Mesothelial cell of epicardium (in vitro differentiated cells): Measurements from ENCODE around the gene SRP19. TPM values are rescaled to one million over a fixed set of nuclear protein-coding genes. Genes with fewer than 3 reads are reported as not detected.

ENCODE experiments used
- total RNA-seq: library from RNA; stranded (reverse); gene quantifications from 3 replicates; pipeline ENCODE4 v1.2.1, GENCODE V29; 2021

The SRP19 gene
- total RNA-seq, 1 donor from 2014 or later: 45.6 TPM

Other genes with a start within 250 kb of the SRP19 start
- 53.7 to 56.3 TPM (median 54.6 TPM) in 3 replicates for gene APC, start 123.4 kb upstream of the SRP19 start, total RNA-seq
- gene REEP5, start 60.9 kb downstream of the SRP19 start, total RNA-seq: 32.4 to 35.4 TPM (median 34.7 TPM) in 3 replicates
- 88.5 to 98.6 TPM (median 90.0 TPM) in 3 replicates for gene DCP2, start 115.5 kb downstream of the SRP19 start, total RNA-seq